HCT116 (cell line): ENCODE measurements around the gene ENPP3. TPM values are rescaled to one million over a fixed set of nuclear protein-coding genes. Genes with fewer than 3 reads are reported as not detected.

Experiments used
- ATAC-seq: fragments of 200-7000 bp; cut with Tn5 transposase; 2 replicates; pipeline ENCODE4 v1.9.1; 2020; ENCODE audit warnings: mild to moderate bottlenecking, moderate library complexity
- BruUV-seq: library from RNA; stranded (reverse); fragments of 400-500 nt; replicated peaks from 2 replicates; lab custom pipeline; 2021; lab: Mats Ljungman, UMichigan
- CTCF ChIA-PET: fragments of 300-600 bp; sonication (Branson Sonifier 250); formaldehyde crosslinking; loops from one replicate; lab custom pipeline; 2021; ENCODE audit warnings: antibody characterized with exemption; lab: Charles Lee
- POLR2A ChIA-PET: fragments of 300-600, 350-600 bp; sonication (Branson Sonifier 250); formaldehyde crosslinking; loops from one replicate; lab custom pipeline; 2021; ENCODE audit warnings: antibody characterized with exemption; lab: Charles Lee
- RAD21 ChIA-PET, 2 experiments: fragments of 300-600 bp; sonication (Branson Sonifier 250); formaldehyde crosslinking; loops; one replicate each; lab custom pipeline; 2023; ENCODE audit warnings: low total read pairs in 2 of 2; ENCODE audit not compliant: uncharacterized antibody in 2 of 2, unreplicated experiment in 2 of 2, low non-redundant PET in 1 of 2; lab: Charles Lee
- DNase-seq: peaks from one replicate; pipeline ENCODE4 v3.0.0-alpha.2; 2010; ENCODE audit warnings: low read depth, low spot score
- H2AFZ ChIP-seq: fragments of 200-600 bp; shearing (Covaris generic), sonication (generic); 2 replicates; pipeline ENCODE4 v1.6.1; 2017; ENCODE audit warnings: low read depth, mixed run types, mixed read lengths, antibody characterized with exemption, low read length; ENCODE audit not compliant: poor library complexity, severe bottlenecking
- H3K27ac ChIP-seq: 2 replicates; pipeline ENCODE4 v1.5.1; 2012; ENCODE audit warnings: low read depth, low read length
- H3K27me3 ChIP-seq: fragments of 200-600 bp; sonication (generic); 2 replicates; pipeline ENCODE4 v1.6.1; 2016; ENCODE audit warnings: mixed run types, low read length, mixed read lengths; ENCODE audit not compliant: insufficient read depth
- H3K36me3 ChIP-seq, 2 experiments: fragments of 200-500 bp in 1 of 2; fragments of 200-600 bp in 1 of 2; sonication (Bioruptor generic) in 1 of 2; sonication (generic) in 1 of 2; 2 replicates each; pipeline versions ENCODE4 v1.5.1 to v1.6.1; 2014 to 2016; ENCODE audit warnings: low read length in 2 of 2, inconsistent platforms in 1 of 2, mixed read lengths in 1 of 2, mixed run types in 1 of 2; ENCODE audit not compliant: insufficient read depth in 2 of 2, control insufficient read depth in 1 of 2
- H3K4me1 ChIP-seq, 2 experiments: fragments of 200-600 bp in 1 of 2; sonication (generic) in 1 of 2; 2 replicates each; pipeline versions ENCODE4 v1.5.1 to v1.6.1; 2012 to 2017; ENCODE audit warnings: low read length in 2 of 2, inconsistent platforms in 1 of 2, mild to moderate bottlenecking in 1 of 2, mixed read lengths in 1 of 2, mixed run types in 1 of 2, moderate library complexity in 1 of 2; ENCODE audit not compliant: insufficient read depth in 2 of 2, control insufficient read depth in 1 of 2
- H3K4me2 ChIP-seq: fragments of 200-600 bp; sonication (generic); 2 replicates; pipeline ENCODE4 v1.6.1; 2017; ENCODE audit warnings: mixed run types, low read length, mixed read lengths
- H3K4me3 ChIP-seq, 2 experiments: fragments of 200-600 bp in 1 of 2; sonication (generic) in 1 of 2; replicated peaks in 1 of 2; 2 replicates each; pipeline ENCODE4 v1.5.1; 2011 to 2016; ENCODE audit warnings: low read length in 2 of 2, control low read depth in 1 of 2, low read depth in 1 of 2, mild to moderate bottlenecking in 1 of 2, mixed read lengths in 1 of 2, mixed run types in 1 of 2
- H3K79me2 ChIP-seq: fragments of 200-600 bp; sonication (generic); 2 replicates; pipeline ENCODE4 v1.6.1; 2017; ENCODE audit warnings: mild to moderate bottlenecking, mixed run types, low read length, moderate library complexity, mixed read lengths; ENCODE audit not compliant: insufficient read depth
- H3K9ac ChIP-seq: fragments of 200-600 bp; sonication (generic); 2 replicates; pipeline ENCODE4 v1.6.1; 2016; ENCODE audit warnings: low read length, mixed read lengths
- H3K9me2 ChIP-seq: fragments of 200-600 bp; sonication (generic), shearing (Covaris generic); 2 replicates; pipeline ENCODE4 v1.6.1; 2017; ENCODE audit warnings: mixed run types, mild to moderate bottlenecking, moderate library complexity; ENCODE audit not compliant: insufficient read depth
- H3K9me3 ChIP-seq, 2 experiments: fragments of 200-500 bp in 1 of 2; fragments of 200-600 bp in 1 of 2; sonication (Bioruptor generic) in 1 of 2; sonication (generic) in 1 of 2; 2 replicates each; pipeline ENCODE4 v1.6.1; 2014 to 2017; ENCODE audit warnings: low read length in 2 of 2, mixed read lengths in 2 of 2, inconsistent platforms in 1 of 2, low read depth in 1 of 2, mild to moderate bottlenecking in 1 of 2, mixed run types in 1 of 2, moderate library complexity in 1 of 2; ENCODE audit not compliant: control insufficient read depth in 1 of 2, insufficient read depth in 1 of 2
- H4K20me1 ChIP-seq: fragments of 200-600 bp; sonication (generic), shearing (Covaris generic); 2 replicates; pipeline ENCODE4 v1.6.1; 2017; ENCODE audit warnings: mixed run types, mild to moderate bottlenecking, moderate library complexity; ENCODE audit not compliant: insufficient read depth
- CEBPB ChIP-seq: IDR thresholded peaks from 2 replicates; pipeline ENCODE4 v1.6.1; 2012; ENCODE audit warnings: low read depth
- EGR1 ChIP-seq: IDR thresholded peaks from 2 replicates; pipeline ENCODE4 v1.6.1; 2012; ENCODE audit warnings: low read depth
- ELF1 ChIP-seq: IDR thresholded peaks from 2 replicates; pipeline ENCODE4 v1.6.1; 2012; ENCODE audit warnings: low read depth, borderline replicate concordance
- EZH2phosphoT487 ChIP-seq: fragments of 200-600 bp; IDR thresholded peaks from 2 replicates; pipeline ENCODE4 v1.6.1; 2018; ENCODE audit warnings: antibody characterized with exemption, borderline replicate concordance
- FOSL1 ChIP-seq: IDR thresholded peaks from 2 replicates; pipeline ENCODE4 v1.6.1; 2012; ENCODE audit warnings: low read depth
- JUND ChIP-seq: IDR thresholded peaks from 2 replicates; pipeline ENCODE4 v1.6.1; 2012
- POLR2AphosphoS5 ChIP-seq: IDR thresholded peaks from 2 replicates; pipeline ENCODE4 v1.6.1; 2011; ENCODE audit warnings: mild to moderate bottlenecking, low read depth, low read length, moderate library complexity
- SIN3A ChIP-seq: IDR thresholded peaks from 2 replicates; pipeline ENCODE4 v1.6.1; 2012; ENCODE audit warnings: low read depth
- SP1 ChIP-seq: IDR thresholded peaks from 2 replicates; pipeline ENCODE4 v1.6.1; 2012; ENCODE audit warnings: low read depth
- SRF ChIP-seq: IDR thresholded peaks from 2 replicates; pipeline ENCODE4 v1.6.1; 2012; ENCODE audit warnings: low read depth
- YY1 ChIP-seq: IDR thresholded peaks from 2 replicates; pipeline ENCODE4 v1.6.1; 2011; ENCODE audit warnings: low read length, low read depth, moderate library complexity, mild to moderate bottlenecking; ENCODE audit not compliant: insufficient replicate concordance; ENCODE audit errors: extremely low read depth
- ZFX ChIP-seq: fragments of 450-650 bp; IDR thresholded peaks from 2 replicates; pipeline ENCODE4 v1.6.1; 2017
- ZNF274 ChIP-seq: fragments of 200-500 bp; sonication (Bioruptor generic); IDR thresholded peaks from 2 replicates; pipeline ENCODE4 v1.6.1; 2014; ENCODE audit warnings: mild to moderate bottlenecking, low read depth, low read length, inconsistent platforms
- intact Hi-C: fragments of 100-400 bp; cut with micrococcal nuclease; formaldehyde crosslinking; loops from 2 replicates; pipeline ENCODE4 v1.10.0; 2022
- total RNA-seq: library from RNA; stranded (reverse); gene quantifications from one replicate; pipeline ENCODE4 v1.2.1, GENCODE V29; 2021; ENCODE audit not compliant: unreplicated experiment
- TF ChIP-seq, protein P1 (sequence below): IDR thresholded peaks from 2 replicates; pipeline ENCODE4 v1.6.1; 2012

ENPP3 gene
- total RNA-seq, 1 experiment from 2014 or later: 0.15 TPM

GRCh38 chr6:131765804-131766135 lies 128.7 kb downstream of the ENPP3 start:
- Histone ChIP-seq H3K79me2 (no peaks in the 10 kb centered on the region), H3K27ac (no peak overlapping the region), H3K4me3 (no peak overlapping the region), H3K9ac (no peak overlapping the region), H3K4me1 (no peaks in the 10 kb centered on the region), H2AFZ (no peak overlapping the region), H4K20me1 (no peaks in the 10 kb centered on the region), H3K36me3 (no peaks in the 10 kb centered on the region), H3K9me3 (no peaks in the 10 kb centered on the region), H3K4me2 (no peak overlapping the region), H3K27me3 (no peaks in the 10 kb centered on the region), H3K9me2 (no peaks in the 10 kb centered on the region)
- DNase-seq: no peak
- ChIA-PET POLR2A (no interaction called here), CTCF (interaction anchor here (1.1 kb wide), 1 partner anchor 149 kb away, joined by 3 read pairs; no protein-coding TSS in a partner anchor), RAD21 (no interaction called here)
- no peak for ATAC-seq
- BruUV-seq: no TSS peak
- intact Hi-C loops: no loop called here
- no peak for TF ChIP-seq FOSL1
- no peak for TF ChIP-seq SP1
- no peak for TF ChIP-seq ELF1
- TF ChIP-seq, protein P1, sequence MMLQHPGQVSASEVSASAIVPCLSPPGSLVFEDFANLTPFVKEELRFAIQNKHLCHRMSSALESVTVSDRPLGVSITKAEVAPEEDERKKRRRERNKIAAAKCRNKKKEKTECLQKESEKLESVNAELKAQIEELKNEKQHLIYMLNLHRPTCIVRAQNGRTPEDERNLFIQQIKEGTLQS: no peak
- no peak for TF ChIP-seq EZH2phosphoT487
- no peak for TF ChIP-seq SRF
- no peak for TF ChIP-seq SIN3A

GRCh38 chr6:131766631-131767030 lies 129.5 kb downstream of the ENPP3 start:
- ChIA-PET RAD21 (no interaction called here), CTCF (interaction anchor here (1.1 kb wide), 1 partner anchor 148 kb away, joined by 3 read pairs; no protein-coding TSS in a partner anchor), POLR2A (no interaction called here)
- no peak for TF ChIP-seq SRF
- TF ChIP-seq YY1: no peak
- TF ChIP-seq CEBPB: no peak
- TF ChIP-seq JUND: no peak
- TF ChIP-seq POLR2AphosphoS5: no peak
- TF ChIP-seq EGR1: no peak
- TF ChIP-seq ZNF274: no peak
- no peak for TF ChIP-seq EZH2phosphoT487
- no peak for TF ChIP-seq ZFX
- no peak overlapping the region for H2AFZ ChIP-seq
- intact Hi-C loops: no loop called here
- no peak for DNase-seq
- no peaks in the 10 kb centered on the region for H3K9me2 ChIP-seq
- H3K79me2 ChIP-seq: no peaks in the 10 kb centered on the region
- no peaks in the 10 kb centered on the region for H3K4me1 ChIP-seq
- no peaks in the 10 kb centered on the region for H3K36me3 ChIP-seq
- no peak overlapping the region for H3K9ac ChIP-seq
- ATAC-seq: no peak
- no peaks in the 10 kb centered on the region for H3K27me3 ChIP-seq
- H3K27ac ChIP-seq: no peak overlapping the region
- no peak overlapping the region for H3K4me3 ChIP-seq
- no peak overlapping the region for H3K4me2 ChIP-seq
- no TSS peak for BruUV-seq
- H4K20me1 ChIP-seq: no peaks in the 10 kb centered on the region
- H3K9me3 ChIP-seq: no peaks in the 10 kb centered on the region
